HG03196 (cell line): ENCODE results near the gene PSME3.
A peak's percentile ranks its signal among the peaks of the same experiment; 100 is the strongest.

Source experiments
- ATAC-seq: cut with Tn5 transposase; IDR thresholded peaks from one replicate; pipeline ENCODE4 v1.9.1; 2021; ENCODE audit not compliant: unreplicated experiment

The PSME3 gene, protein sequence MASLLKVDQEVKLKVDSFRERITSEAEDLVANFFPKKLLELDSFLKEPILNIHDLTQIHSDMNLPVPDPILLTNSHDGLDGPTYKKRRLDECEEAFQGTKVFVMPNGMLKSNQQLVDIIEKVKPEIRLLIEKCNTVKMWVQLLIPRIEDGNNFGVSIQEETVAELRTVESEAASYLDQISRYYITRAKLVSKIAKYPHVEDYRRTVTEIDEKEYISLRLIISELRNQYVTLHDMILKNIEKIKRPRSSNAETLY

DNA sequence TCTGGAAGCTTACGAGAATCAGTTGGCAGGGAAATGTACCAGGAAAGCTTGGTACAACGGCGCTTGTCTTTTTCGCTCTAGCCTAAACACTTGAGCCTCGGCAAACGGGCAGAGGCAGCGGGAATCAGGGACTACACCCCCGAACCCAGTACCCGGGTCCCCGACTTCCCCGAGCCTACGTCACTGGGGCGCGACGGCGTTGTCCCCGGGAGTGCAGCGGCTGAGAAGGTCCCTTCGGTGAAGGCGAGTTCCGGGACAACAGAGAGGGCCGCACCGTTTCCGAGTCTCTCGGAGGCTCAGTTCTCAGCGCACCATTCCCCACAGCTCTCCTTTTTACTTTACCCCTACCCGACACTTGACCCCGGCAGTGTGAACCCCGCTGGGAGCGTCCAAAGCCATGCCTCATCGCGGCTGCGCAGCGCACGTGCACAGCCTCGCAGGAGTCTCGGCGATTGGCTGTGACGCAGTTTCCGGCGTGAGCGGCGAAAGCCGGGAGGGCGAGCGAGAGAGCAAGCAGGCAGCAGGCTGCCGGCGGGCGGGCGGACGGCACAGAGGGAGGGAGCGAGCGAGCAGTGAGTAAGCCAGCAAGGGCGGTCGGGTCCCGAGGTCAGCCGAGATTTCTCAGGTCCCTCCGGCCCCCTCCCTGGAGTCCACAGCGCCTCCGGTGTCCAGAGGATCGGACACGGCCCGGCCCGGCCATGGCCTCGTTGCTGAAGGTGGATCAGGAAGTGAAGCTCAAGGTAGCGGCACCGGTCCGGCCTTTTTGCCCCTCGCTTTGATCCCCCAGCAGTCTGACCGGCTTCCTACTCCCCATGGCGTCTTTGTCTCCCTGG, at the start of gene PSME3:
Gene PSME3 (plus strand): TSS at position 464 of the 833 bp plus-strand sequence. CDS start 235 bp downstream, at position 699.
- peak; percentile 86 for ATAC-seq

DNA sequence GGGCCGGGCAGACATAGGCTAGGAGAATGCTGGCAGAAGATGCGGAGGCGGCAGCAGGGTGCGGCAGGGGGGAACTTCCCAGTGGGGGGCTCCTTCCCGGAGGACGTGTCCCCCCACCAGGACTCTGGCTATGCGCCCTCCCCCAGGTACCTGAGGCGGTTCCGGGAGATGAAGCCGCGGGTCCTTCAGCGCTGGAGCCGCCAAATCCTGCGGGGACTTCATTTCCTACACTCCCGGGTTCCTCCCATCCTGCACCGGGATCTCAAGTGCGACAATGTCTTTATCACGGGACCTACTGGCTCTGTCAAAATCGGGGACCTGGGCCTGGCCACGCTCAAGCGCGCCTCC, 49.4 kb upstream of the PSME3 start:
- ATAC-seq = no peak

DNA sequence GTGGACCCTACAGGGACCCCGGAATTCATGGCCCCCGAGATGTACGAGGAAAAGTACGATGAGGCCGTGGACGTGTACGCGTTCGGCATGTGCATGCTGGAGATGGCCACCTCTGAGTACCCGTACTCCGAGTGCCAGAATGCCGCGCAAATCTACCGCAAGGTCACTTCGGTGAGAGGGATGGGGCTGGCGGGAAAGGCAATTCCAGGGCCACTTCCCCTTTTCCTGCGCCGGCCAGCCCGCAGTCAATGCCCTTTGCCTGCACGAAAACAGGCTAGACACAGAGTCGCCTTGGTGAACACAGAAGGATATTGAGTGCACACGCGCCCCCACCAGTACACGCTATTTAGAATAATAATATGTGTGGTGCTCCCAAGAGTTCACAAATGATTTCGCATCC, 48.8 kb upstream of the PSME3 start:
- no peak for ATAC-seq

DNA sequence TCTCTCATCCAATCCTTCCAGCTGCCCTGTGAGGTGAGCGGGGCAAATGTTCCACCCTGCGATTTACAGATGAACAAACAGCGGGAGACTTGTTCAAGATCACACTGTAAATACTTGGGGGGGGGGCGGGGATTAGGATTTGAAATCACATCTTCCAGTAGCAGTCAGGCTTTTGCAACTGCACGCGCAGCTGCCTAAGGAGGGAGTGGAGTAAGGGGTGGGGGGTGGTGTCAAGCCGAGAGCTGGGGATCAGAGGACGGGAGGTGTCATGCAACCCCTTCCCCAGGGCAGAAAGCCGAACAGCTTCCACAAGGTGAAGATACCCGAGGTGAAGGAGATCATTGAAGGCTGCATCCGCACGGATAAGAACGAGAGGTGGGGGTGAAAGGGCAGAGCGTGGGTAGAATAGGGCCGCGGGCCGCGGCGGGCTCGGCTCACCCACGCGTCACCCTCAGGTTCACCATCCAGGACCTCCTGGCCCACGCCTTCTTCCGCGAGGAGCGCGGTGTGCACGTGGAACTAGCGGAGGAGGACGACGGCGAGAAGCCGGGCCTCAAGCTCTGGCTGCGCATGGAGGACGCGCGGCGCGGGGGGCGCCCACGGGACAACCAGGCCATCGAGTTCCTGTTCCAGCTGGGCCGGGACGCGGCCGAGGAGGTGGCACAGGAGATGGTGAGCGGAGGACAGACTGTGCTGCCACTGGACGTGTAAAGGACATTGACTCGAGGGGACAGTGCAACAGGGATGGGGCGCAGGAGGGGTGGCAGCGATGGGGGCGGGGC, 48.2 kb upstream of the PSME3 start:
- no peak for ATAC-seq

DNA sequence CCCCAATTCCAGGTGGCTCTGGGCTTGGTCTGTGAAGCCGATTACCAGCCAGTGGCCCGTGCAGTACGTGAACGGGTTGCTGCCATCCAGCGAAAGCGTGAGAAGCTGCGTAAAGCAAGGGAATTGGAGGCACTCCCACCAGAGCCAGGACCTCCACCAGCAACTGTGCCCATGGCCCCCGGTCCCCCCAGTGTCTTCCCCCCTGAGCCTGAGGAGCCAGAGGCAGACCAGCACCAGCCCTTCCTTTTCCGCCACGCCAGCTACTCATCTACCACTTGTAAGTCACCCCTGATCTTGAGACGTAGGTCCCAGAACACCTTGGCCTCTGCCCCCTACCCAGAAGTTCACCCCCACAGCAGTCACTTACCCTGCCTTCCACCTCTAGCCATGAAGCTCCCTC, 45.9 kb upstream of the PSME3 start:
- no peak for ATAC-seq

DNA sequence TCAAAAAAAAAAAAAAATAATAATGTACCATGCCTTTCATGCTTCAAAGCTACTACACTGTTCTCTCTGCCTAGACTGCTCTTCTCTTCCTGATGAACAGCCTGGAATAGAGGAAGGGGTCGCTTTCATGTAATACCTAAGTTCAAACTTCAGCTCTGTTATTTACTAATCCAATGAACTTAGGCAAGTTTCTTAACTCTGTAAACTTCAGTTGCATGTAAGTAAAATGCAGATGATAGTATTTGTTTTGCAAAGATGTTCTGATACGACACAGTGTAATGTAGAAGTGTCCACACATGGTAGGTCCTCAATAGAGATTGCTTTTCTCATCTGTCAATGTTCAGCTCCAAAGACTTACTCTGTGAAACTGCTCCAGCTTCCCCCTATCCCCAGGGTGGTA, 41.2 kb upstream of the PSME3 start:
- no peak for ATAC-seq

DNA sequence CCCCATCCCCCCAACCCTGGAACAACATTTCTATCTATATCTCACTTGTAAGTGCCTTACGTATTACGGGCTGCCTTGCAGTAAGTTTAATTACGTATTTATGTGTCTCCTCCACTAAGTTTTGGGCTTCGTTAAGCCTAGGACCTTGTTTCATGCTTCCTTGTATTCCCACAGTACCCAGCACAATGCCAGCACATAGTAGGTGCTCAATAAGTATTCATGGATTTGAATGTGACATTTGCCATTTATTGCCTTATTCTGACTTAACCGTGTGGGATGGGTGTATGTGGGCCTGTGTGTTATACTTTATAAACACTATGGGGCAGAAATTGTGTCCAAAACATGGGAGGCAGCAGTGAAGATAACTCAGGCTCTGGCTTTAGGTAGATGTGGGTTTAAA, 40.7 kb upstream of the PSME3 start:
- no peak for ATAC-seq

DNA sequence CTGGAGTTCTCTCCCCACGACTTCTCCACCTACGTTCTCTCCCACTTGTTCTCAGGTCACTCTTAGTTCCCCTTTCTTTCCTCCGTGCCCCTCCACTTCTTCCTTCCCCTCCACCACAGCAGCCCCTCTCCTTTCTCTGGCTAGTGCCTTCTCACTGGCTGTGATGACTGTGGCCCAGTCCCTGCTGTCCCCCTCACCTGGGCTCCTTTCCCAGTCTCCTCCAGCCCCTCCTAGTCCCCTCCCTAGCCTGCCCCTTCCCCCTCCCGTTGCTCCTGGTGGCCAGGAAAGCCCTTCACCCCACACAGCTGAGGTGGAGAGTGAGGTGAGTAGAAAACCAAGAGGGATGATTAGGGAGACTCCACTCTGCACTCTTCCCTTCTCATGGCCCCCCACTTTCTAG, 38.1 kb upstream of the PSME3 start:
- no peak for ATAC-seq

DNA sequence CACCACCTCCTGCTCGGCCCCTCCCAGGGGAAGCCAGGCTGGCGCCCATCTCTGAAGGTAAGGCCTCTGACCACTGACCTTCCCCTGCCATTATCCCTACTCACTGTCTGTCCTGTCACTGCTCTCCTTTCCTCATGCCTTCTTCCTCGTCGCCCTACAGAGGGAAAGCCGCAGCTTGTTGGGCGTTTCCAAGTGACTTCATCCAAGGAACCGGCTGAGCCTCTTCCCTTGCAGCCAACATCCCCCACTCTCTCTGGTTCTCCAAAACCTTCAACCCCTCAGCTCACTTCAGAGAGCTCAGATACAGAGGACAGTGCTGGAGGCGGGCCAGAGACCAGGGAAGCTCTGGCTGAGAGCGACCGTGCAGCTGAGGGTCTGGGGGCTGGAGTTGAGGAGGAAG, 37.7 kb upstream of the PSME3 start:
- no peak for ATAC-seq

DNA sequence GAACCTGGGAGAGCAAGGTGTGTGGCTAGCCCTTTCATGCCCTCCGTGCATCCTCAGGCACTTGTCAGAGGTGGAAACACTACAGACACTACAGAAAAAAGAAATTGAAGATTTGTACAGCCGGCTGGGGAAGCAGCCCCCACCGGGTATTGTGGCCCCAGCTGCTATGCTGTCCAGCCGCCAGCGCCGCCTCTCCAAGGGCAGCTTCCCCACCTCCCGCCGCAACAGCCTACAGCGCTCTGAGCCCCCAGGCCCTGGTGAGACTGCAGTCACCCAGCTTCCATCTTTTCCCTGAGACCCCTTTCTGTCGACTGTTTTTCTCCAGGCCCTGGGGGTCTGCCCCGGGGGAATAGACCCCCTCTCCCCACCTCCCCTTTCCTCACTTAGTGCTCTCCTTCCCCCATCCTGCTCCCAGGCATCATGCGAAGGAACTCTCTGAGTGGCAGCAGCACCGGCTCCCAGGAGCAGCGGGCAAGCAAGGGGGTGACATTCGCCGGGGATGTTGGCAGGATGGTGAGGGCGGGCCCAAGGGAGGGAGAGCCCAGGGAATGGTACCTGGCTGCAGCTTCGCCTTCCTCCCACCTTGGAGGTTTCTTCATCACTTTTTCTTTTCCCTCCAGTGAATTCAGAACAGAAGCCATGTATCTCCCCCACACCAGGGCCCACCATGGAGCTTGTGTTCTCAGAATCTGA, 37.0 kb upstream of the PSME3 start:
- ATAC-seq = no peak

DNA sequence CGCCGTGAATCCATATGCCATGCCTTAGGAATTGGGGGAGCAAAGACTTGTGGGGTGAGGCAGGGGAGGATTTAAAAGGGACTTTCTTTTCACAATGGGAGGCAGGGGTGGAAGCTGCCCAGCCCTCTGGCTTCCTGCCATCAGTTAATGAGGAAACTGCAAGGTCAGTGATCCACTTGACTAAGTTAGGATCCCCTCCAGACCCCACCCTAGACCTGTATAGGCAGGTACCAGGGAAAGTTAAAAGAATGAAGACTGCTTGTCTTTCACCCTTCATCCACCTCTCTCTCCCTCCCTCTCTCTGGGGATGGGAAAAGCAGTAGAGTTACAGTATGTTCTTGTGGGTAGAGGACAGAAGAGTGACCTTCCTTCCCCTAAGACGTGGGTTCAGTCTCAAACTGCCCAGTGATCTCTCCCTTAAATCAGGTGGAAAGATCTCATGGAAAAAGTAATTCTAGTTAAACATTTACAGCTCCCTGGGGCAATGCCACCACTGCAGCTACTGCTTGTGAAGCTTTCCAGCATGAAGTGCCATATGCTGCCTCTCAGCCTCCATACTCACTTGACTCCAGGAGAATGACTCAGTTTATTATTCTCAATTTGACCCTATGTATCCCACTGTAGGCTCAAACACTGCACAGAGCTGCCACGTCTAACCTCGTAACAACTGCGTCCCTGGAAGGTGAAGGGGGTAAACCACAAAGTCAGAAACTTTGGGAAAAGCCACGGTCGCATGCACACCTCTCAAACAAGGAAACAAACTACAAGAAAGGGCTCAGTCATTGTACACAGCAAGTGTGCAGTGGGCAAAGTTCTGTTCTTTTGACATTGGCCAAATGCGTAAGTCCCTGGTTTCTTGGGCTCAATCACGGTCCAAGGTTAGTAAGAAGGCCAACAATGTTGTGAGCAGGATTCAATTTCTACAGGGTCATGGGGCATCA, 35.9 kb upstream of the PSME3 start:
- ATAC-seq = no peak

DNA sequence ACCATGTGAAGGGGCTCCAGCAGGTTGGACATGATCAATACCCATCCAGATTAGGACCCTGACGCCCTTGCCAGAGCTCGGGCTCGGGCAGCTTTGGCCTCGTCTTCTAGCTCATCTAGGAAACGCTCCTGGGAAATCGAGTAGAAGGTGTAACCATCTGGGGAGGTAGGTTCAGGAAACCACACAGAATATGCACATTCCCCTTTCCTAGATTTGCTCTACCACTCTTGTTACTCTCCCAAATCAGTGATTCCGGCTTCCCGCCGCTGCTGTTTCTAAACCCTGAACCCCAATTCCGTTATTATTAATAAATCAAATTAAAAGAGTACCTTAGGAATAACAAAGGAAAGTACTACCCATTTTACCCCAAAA, 35.2 kb upstream of the PSME3 start:
- no peak for ATAC-seq

DNA sequence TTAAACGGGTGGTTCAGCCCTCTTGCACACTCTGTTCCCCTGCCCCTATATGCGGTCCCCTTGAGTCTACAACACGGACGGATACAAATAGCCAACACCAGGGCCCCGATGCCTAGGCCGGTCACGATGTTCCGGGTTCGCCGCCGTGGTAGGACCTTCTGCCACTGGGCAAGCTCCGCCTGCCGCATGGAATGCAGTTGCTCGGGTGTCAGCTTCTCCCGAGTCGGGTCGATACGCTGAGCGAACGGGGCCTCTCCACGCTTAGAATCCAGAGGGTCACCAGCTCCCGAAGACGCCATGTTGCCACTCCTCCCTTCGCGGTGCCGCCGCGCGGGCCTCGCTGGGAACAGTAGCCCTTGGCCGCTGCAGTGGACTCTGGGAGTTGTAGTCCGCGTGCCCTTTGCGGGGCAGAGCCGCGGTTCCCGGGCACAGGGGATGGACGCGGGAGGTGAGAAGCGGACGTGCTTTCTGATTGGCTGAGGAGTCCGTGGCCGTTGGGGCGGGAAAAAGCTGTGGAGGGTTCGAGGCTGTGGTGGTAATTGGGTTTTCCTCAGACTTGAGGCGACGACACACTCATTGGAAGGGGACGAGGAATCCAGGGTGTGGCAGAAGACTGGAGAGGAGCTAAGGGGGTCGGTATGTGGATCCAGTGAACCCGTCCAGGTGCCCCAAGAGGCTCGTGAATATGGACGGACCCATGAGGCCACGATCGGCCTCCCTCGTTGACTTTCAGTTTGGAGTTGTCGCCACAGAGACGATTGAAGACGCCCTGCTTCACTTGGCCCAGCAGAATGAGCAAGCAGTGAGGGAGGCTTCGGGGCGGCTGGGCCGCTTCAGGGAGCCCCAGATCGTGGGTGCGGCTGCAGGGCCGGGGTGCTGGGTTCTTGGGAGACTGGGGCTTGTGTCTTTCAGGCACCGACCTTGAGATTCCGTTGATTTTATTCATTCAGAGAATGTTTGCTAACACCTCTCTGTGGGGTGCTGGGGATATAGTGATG, 34.5 kb upstream of the PSME3 start, which contains the start of the genes CNTD1 and COA3:
Gene CNTD1 (plus strand): TSS at position 479 of the 998 bp plus-strand sequence. CDS start 207 bp downstream, at position 686.
Gene COA3 (minus strand): TSS at position 322 of the 998 bp plus-strand sequence. CDS start 23 bp downstream, at position 299.
- peak; percentile 76 for ATAC-seq

DNA sequence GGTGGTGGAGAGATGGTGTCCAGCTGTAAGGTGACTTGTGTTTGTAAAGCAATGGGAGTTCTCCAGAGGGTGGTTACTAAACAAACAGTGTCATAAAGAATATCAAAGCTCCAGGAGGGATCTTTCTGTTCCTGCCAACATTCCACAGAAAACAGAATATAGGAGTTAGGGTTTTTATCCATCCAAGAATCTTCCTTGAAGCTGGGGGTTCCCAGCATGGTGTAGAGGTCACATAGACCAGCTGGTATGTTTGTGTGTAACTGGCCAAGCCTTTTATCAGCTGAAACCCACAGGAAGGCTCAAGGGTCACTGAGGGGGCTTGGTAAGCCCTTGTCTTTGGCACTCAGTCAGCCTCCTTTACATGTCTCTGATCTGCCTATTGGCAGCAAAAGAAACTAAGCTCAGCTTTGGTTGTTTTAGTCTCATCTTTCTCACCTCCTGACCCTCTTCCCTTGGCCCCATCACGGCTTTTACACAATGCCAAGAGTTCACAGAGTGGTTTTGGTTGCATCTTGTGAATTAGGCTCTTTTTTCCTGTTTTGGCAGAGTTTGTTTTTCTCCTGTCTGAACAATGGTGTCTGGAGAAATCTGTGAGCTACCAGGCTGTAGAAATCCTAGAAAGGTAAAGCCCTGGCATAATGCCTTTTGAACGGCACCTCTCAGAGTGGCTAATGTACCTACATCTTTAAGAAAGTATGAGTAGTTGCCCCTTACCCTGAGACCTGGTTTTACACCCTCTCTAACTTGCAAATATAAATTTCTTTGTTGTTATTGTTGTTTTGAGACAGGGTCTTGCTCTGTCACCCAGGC, 29.9 kb upstream of the PSME3 start:
- no peak for ATAC-seq

DNA sequence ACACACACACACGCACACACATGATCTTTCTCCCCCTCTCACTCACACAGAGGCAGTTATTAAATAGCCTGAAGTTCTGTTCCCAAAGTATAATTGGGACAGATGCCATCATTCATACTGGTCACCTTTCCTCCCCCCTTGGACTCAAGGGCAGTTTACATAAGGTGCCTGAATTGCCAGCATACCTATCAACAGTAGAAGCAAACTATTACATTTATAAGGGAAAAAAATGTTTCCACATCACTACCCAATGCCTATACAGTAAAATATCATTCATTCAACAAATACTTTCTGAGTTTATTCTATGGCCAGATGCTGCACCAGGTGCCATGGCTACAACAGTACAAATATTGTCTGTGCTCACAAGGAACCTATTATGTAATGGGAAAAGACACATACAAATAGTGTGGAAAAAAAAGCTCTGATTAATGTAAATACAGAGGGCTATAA, 28.3 kb upstream of the PSME3 start:
- ATAC-seq = no peak

DNA sequence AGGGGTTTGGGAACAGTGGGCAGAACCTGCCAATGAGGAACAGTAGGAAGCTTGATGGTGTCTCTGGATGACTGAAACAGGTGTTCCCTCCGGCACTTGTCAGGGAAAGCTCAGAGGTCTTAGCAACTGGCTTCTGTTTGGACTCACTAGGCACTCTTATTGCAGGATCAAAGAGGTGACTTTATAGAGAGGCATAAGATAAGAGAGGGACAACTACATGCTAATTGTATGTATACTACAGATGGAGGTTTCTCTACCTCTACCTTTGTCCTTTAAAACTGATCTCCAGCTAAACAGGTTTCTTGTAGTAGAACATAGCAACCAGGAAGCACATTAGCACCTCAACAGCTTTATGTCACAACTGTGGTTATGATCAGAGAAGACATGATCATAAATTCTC, 26.9 kb upstream of the PSME3 start:
- ATAC-seq = no peak

DNA sequence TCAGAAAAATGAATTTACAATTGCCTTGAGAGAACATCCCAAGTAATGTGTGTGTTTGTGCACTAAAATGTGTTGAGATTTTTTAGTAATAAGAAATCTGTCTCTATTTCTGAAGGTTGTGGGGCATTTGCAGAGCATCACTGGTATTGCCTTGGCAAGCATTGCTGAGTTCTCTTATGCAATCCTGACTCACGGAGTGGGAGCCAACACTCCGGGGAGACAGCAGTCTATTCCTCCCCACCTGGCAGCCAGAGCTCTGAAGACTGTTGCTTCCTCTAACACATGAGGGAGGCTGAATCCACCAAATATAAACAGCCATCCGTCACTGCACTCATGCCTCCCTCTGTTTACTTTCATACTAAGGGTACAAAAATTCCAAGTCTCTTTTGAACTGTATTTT, 23.9 kb upstream of the PSME3 start:
- ATAC-seq = no peak
